Peyer's patch (tissue), 4 donors: Measurements from ENCODE around the gene RADIL. TPM values are rescaled to one million over a fixed set of nuclear protein-coding genes. Genes with fewer than 3 reads are reported as not detected.
A peak's percentile ranks its signal among the peaks of the same experiment; 100 is the strongest.

Experiments
- DNase-seq, 3 donors: peaks; one replicate each; pipeline ENCODE4 v3.0.0-alpha.2; 2017 to 2019
- H3K27ac ChIP-seq, 4 donors: fragments of 200-600 bp; sonication (generic); one replicate each; pipeline ENCODE4 v1.5.1; 2016 to 2019
- H3K27me3 ChIP-seq, 2 donors: fragments of 200-600 bp; sonication (generic); one replicate each; pipeline ENCODE4 v1.5.1; 2019
- H3K36me3 ChIP-seq, 3 donors: fragments of 200-600 bp; sonication (generic); one replicate each; pipeline ENCODE4 v1.5.1; 2016 to 2019
- H3K4me1 ChIP-seq, 4 donors: fragments of 200-600 bp; sonication (generic); one replicate each; pipeline ENCODE4 v1.5.1; 2016 to 2019
- H3K4me3 ChIP-seq, 4 donors: fragments of 200-600 bp; sonication (generic); 1 replicate in 3 of 4; 2 replicates in 1 of 4; pipeline ENCODE4 v1.5.1; 2016 to 2019; ENCODE audit warnings: mild to moderate bottlenecking in 1 of 4
- H3K9me3 ChIP-seq, 4 donors: fragments of 200-600 bp; sonication (generic); one replicate each; pipeline ENCODE4 v1.5.1; 2016 to 2019; ENCODE audit warnings: mild to moderate bottlenecking in 1 of 4
- POLR2A ChIP-seq, 2 donors: fragments of 450-650 bp; IDR thresholded peaks; one replicate each; pipeline ENCODE4 v1.5.1; 2017; ENCODE audit warnings: antibody characterized with exemption in 2 of 2, mild to moderate bottlenecking in 2 of 2, moderate library complexity in 2 of 2
- total RNA-seq, 4 donors: library from RNA; depleted of rRNA; stranded (reverse); fragments of >200 nt; gene quantifications; one replicate each; pipeline ENCODE4 v1.1.0, GENCODE V29; 2016
- TF ChIP-seq, protein P1 (sequence below), 6 experiments: fragments of 450-650 bp in 4 of 6; fragments of 200-600 bp in 2 of 6; sonication (generic) in 1 of 6; IDR thresholded peaks; one replicate each; pipeline ENCODE4 v1.5.1; 2017 to 2019; ENCODE audit warnings: antibody characterized with exemption in 6 of 6, mild to moderate bottlenecking in 3 of 6, moderate library complexity in 1 of 6

The RADIL gene
- total RNA-seq, 4 donors from 2014 or later: 1.1 to 16.5 (median 4.5) TPM

DNA sequence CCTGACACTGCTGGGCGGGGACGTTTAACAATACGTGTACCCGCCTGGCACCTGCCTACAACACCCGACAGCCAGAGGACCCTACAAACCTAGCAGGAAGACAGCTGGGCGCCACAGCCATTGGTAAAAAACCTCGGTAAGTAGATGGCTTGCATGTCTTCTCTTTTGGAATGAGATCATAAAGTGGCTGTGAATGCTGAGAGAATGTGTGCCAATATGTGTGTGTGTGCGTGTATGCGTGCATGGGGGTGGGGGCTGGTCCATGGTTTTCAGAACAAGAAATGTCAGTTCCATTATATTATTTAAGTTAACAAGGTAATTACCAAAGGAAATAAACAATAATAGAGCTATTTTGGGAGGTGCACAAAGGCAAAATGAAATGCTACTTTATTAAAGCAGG is 60.8 kb downstream of the RADIL start:
- Histone ChIP-seq H3K4me3 (no peak overlapping the region), H3K9me3 (no peaks in the 10 kb centered on the region), H3K27me3 (no peaks in the 10 kb centered on the region), H3K36me3 (no peaks in the 10 kb centered on the region), H3K27ac (no peak overlapping the region), H3K4me1 (no peaks in the 10 kb centered on the region)
- DNase-seq: no peak
- TF ChIP-seq, protein P1, sequence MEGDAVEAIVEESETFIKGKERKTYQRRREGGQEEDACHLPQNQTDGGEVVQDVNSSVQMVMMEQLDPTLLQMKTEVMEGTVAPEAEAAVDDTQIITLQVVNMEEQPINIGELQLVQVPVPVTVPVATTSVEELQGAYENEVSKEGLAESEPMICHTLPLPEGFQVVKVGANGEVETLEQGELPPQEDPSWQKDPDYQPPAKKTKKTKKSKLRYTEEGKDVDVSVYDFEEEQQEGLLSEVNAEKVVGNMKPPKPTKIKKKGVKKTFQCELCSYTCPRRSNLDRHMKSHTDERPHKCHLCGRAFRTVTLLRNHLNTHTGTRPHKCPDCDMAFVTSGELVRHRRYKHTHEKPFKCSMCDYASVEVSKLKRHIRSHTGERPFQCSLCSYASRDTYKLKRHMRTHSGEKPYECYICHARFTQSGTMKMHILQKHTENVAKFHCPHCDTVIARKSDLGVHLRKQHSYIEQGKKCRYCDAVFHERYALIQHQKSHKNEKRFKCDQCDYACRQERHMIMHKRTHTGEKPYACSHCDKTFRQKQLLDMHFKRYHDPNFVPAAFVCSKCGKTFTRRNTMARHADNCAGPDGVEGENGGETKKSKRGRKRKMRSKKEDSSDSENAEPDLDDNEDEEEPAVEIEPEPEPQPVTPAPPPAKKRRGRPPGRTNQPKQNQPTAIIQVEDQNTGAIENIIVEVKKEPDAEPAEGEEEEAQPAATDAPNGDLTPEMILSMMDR (IDR thresholded peaks at IDR 0.05): no peak
- TF ChIP-seq POLR2A (IDR thresholded peaks at IDR 0.05): no peak

GRCh38 chr7:4820967-4821471 is 62.5 kb downstream of the RADIL start:
- TF ChIP-seq, protein P1 (IDR thresholded peaks at IDR 0.05): no peak
- no peak for TF ChIP-seq POLR2A (IDR thresholded peaks at IDR 0.05)
- Histone ChIP-seq H3K9me3 (no peaks in the 10 kb centered on the region), H3K36me3 (no peaks in the 10 kb centered on the region), H3K27me3 (no peaks in the 10 kb centered on the region), H3K4me1 (no peaks in the 10 kb centered on the region), H3K27ac (no peak overlapping the region), H3K4me3 (no peak overlapping the region)
- peak in 1 of 3 donors; percentile 45 for DNase-seq

DNA sequence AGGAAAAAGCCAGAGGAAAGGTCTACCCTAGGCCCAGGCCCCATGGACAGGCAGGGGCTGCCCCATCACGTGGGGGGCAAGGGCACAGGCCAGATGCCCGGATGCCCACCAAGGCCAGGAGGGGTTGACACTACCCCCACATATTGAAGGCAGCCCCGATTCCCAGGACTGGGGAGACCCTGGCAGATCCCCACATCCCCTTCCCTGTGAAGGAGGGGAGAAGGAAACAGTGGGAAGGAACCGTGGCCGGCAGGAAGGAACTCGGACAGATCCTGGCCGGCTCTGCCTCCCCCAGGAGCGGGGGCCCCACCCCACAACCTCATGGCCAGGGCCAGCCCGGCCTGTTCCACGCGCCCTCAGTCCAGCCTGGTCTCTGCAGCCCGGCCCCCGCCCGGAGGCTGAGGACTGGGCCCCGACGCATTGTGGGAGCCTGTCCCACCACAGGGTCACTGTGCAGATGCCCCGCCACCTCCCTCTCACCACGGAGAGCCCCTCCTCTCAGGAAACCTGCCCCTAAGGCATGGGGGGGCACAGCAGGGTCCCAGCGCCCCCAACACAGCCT is 63.0 kb downstream of the RADIL start:
- Histone ChIP-seq H3K9me3 (no peaks in the 10 kb centered on the region), H3K27ac (no peak overlapping the region), H3K4me3 (no peak overlapping the region), H3K4me1 (no peaks in the 10 kb centered on the region), H3K36me3 (no peaks in the 10 kb centered on the region), H3K27me3 (no peaks in the 10 kb centered on the region)
- peak in 1 of 3 donors; percentile 44 for DNase-seq
- TF ChIP-seq, protein P1 (IDR thresholded peaks at IDR 0.05): no peak
- no peak for TF ChIP-seq POLR2A (IDR thresholded peaks at IDR 0.05)

DNA sequence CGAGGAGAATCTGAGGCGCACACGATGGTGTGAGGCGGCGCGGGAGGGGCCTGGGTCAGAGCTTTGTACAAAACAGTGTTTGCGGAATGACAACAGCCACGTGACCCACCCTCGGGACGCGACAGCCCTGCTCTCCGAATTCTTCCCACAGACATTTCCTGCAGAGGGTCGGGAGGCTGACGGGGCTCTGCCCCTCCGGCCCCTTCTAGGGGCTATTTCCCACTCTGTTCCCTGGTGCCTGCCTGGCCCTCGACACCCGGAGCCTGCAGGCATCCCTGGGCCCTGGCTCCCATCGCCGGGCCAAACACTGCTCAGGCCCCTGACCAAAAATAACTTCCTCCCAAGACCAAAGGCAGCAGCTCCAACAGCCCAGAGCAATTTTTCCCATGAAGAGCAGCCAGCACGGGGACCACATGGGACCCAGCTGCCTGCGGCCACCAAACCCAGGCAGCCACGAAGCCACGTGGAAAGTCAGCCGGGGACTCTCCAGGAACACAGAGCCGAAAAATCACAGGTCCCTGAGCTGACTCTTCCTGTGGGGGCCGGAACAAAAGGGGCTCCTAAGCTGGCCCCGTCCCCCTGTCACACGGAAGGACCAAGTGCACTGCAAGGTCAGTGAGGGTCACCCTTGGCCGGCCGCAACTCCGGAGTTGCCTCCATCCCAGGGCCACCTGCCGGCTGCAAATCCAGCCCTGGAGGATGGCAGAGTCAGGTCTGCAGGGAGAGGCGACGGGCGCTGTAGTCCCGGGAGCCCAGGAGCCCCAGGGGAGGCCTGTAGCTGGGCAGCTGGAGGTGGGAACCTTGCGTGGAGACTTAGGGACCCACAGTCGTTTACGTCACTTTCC is 63.7 kb downstream of the RADIL start:
- H3K9me3 ChIP-seq: no peaks in the 10 kb centered on the region
- H3K36me3 ChIP-seq: no peaks in the 10 kb centered on the region
- H3K4me1 ChIP-seq: no peaks in the 10 kb centered on the region
- no peak for DNase-seq
- no peak overlapping the region for H3K27ac ChIP-seq
- TF ChIP-seq, protein P1 (IDR thresholded peaks at IDR 0.05): no peak
- TF ChIP-seq POLR2A (IDR thresholded peaks at IDR 0.05): no peak
- no peaks in the 10 kb centered on the region for H3K27me3 ChIP-seq
- no peak overlapping the region for H3K4me3 ChIP-seq

- TF ChIP-seq POLR2A (IDR thresholded peaks at IDR 0.05): no peak
- TF ChIP-seq, protein P1 (IDR thresholded peaks at IDR 0.05): no peak
- Histone ChIP-seq H3K27me3 (no peaks in the 10 kb centered on the region), H3K9me3 (no peaks in the 10 kb centered on the region), H3K36me3 (no peaks in the 10 kb centered on the region), H3K27ac (no peak overlapping the region), H3K4me3 (no peak overlapping the region), H3K4me1 (no peaks in the 10 kb centered on the region)
- no peak for DNase-seq
These were observed 65.3 kb downstream of the RADIL start for GRCh38 chr7:4818000-4818794.
